HG02571 (cell line): ENCODE results near the gene CNTLN.
"Not testable (repeated sequence)": the region's sequence is repeated elsewhere in the genome, so short reads cannot be mapped to it uniquely, and the experiment has no call there.

Experiments
- ATAC-seq: cut with Tn5 transposase; IDR thresholded peaks from one replicate; pipeline ENCODE4 v1.9.1; 2021; ENCODE audit warnings: mild to moderate bottlenecking, moderate library complexity; ENCODE audit not compliant: unreplicated experiment

Gene CNTLN

GRCh38 chr9:17291766-17292165 is 156.9 kb downstream of the CNTLN start:
- ATAC-seq: no peak

- ATAC-seq: no peak
These were observed 158.8 kb downstream of the CNTLN start for GRCh38 chr9:17293685-17294084.

- ATAC-seq: no peak
These were observed 160.2 kb downstream of the CNTLN start for GRCh38 chr9:17294822-17295624.

GRCh38 chr9:17315341-17315740 is 180.5 kb downstream of the CNTLN start:
- no peak for ATAC-seq

GRCh38 chr9:17318821-17319320 is 184.0 kb downstream of the CNTLN start:
- ATAC-seq: no peak

- no peak for ATAC-seq
These were observed 185.0 kb downstream of the CNTLN start for GRCh38 chr9:17319864-17320263.

GRCh38 chr9:17322882-17323864 is 188.3 kb downstream of the CNTLN start:
- ATAC-seq: no peak

GRCh38 chr9:17328331-17328730 is 193.5 kb downstream of the CNTLN start:
- ATAC-seq: no peak

- no peak for ATAC-seq
These were observed 195.3 kb downstream of the CNTLN start for GRCh38 chr9:17330097-17330496.

GRCh38 chr9:17332115-17332514 is 197.3 kb downstream of the CNTLN start:
- ATAC-seq: no peak

- ATAC-seq: no peak
These were observed 204.3 kb downstream of the CNTLN start for GRCh38 chr9:17339156-17339555.

- no peak for ATAC-seq
These were observed 207.9 kb downstream of the CNTLN start for GRCh38 chr9:17342696-17343095.

GRCh38 chr9:17349831-17350230 is 215.0 kb downstream of the CNTLN start:
- no peak for ATAC-seq

GRCh38 chr9:17354006-17354405 is 219.2 kb downstream of the CNTLN start:
- ATAC-seq: not testable (repeated sequence)

- ATAC-seq: no peak
These were observed 226.5 kb downstream of the CNTLN start for GRCh38 chr9:17361378-17361777.

GRCh38 chr9:17367035-17367434 is 232.2 kb downstream of the CNTLN start:
- no peak for ATAC-seq

GRCh38 chr9:17380126-17380861 is 245.5 kb downstream of the CNTLN start:
- ATAC-seq: no peak

GRCh38 chr9:17387565-17387964 is 252.7 kb downstream of the CNTLN start:
- no peak for ATAC-seq

GRCh38 chr9:17389026-17389425 is 254.2 kb downstream of the CNTLN start:
- ATAC-seq: no peak

- no peak for ATAC-seq
These were observed 260.2 kb downstream of the CNTLN start for GRCh38 chr9:17394881-17395510.
